SK-N-SH treated with all-trans-retinoic acid at 6 μM for 48 hours (cell line): ENCODE results near the gene MRPS5.

Experiments used
- ATAC-seq: fragments of 200-7000 bp; cut with Tn5 transposase; 3 replicates; pipeline ENCODE4 v1.9.1; 2020; ENCODE audit warnings: mild to moderate bottlenecking, moderate library complexity
- ARNTL ChIP-seq: fragments of 450-650 bp; formaldehyde crosslinking; IDR thresholded peaks from 2 replicates; pipeline ENCODE4 v1.5.0; 2020; ENCODE audit warnings: low read depth, mild to moderate bottlenecking, moderate library complexity, borderline replicate concordance
- BACH2 ChIP-seq: fragments of 250-450 bp; sonication (Bioruptor Pico); IDR thresholded peaks from 2 replicates; pipeline ENCODE4 v1.9.0; 2021; ENCODE audit warnings: mild to moderate bottlenecking, borderline replicate concordance
- CREB5 ChIP-seq: fragments of 250-450 bp; sonication (Bioruptor Pico); IDR thresholded peaks from 2 replicates; pipeline ENCODE4 v1.5.1; 2020; ENCODE audit warnings: low read depth, mild to moderate bottlenecking, moderate library complexity
- CSDC2 ChIP-seq: fragments of 250-450 bp; sonication (Bioruptor Pico); IDR thresholded peaks from 2 replicates; pipeline ENCODE4 v1.5.0; 2020; ENCODE audit warnings: mild to moderate bottlenecking, moderate library complexity
- CSRNP3 ChIP-seq: fragments of 250-450 bp; sonication (Bioruptor Pico); IDR thresholded peaks from 2 replicates; pipeline ENCODE4 v1.5.1; 2021; ENCODE audit warnings: mild to moderate bottlenecking, moderate library complexity
- ESRRG ChIP-seq: fragments of 250-450 bp; sonication (Bioruptor Pico); IDR thresholded peaks from 2 replicates; pipeline ENCODE4 v1.6.1; 2021; ENCODE audit warnings: mild to moderate bottlenecking
- ISL1 ChIP-seq: fragments of 250-450 bp; sonication (Bioruptor Pico); IDR thresholded peaks from 2 replicates; pipeline ENCODE4 v2.1.2; 2022; ENCODE audit warnings: mild to moderate bottlenecking, moderate library complexity
- OSR1 ChIP-seq: fragments of 250-450 bp; sonication (Bioruptor Pico); IDR thresholded peaks from 2 replicates; pipeline ENCODE4 v1.8.0; 2022; ENCODE audit warnings: moderate library complexity, mild to moderate bottlenecking, inconsistent platforms
- PATZ1 ChIP-seq: fragments of 250-450 bp; sonication (Bioruptor Pico); IDR thresholded peaks from 2 replicates; pipeline ENCODE4 v1.8.0; 2020; ENCODE audit warnings: mild to moderate bottlenecking, moderate library complexity, borderline replicate concordance
- POU6F1 ChIP-seq: fragments of 250-450 bp; sonication (Bioruptor Pico); IDR thresholded peaks from 2 replicates; pipeline ENCODE4 v1.8.0; 2021; ENCODE audit warnings: low read depth, mild to moderate bottlenecking, moderate library complexity, borderline replicate concordance
- PPARA ChIP-seq: fragments of 250-450 bp; sonication (Bioruptor Pico); IDR thresholded peaks from 2 replicates; pipeline ENCODE4 v1.5.0; 2020; ENCODE audit warnings: mild to moderate bottlenecking, borderline replicate concordance
- RARB ChIP-seq: fragments of 250-450 bp; sonication (Bioruptor Pico); IDR thresholded peaks from 2 replicates; pipeline ENCODE4 v1.8.0; 2021; ENCODE audit warnings: mild to moderate bottlenecking, moderate library complexity
- SNAI2 ChIP-seq: fragments of 250-450 bp; sonication (Bioruptor Pico); IDR thresholded peaks from 2 replicates; pipeline ENCODE4 v1.5.0; 2020; ENCODE audit warnings: mild to moderate bottlenecking, moderate library complexity
- TCF4 ChIP-seq: fragments of 250-450 bp; sonication (Bioruptor Pico); IDR thresholded peaks from 2 replicates; pipeline ENCODE4 v1.8.0; 2021; ENCODE audit warnings: mild to moderate bottlenecking, moderate library complexity, borderline replicate concordance
- TOX ChIP-seq: fragments of 250-450 bp; sonication (Bioruptor Pico); IDR thresholded peaks from 2 replicates; pipeline ENCODE4 v1.8.0; 2021; ENCODE audit warnings: mild to moderate bottlenecking, moderate library complexity, borderline replicate concordance
- TSHZ2 ChIP-seq: fragments of 250-450 bp; sonication (Bioruptor Pico); IDR thresholded peaks from 2 replicates; pipeline ENCODE4 v1.5.0; 2020; ENCODE audit warnings: mild to moderate bottlenecking, moderate library complexity
- ZC3H10 ChIP-seq: fragments of 250-450 bp; sonication (Bioruptor Pico); IDR thresholded peaks from 2 replicates; pipeline ENCODE4 v1.5.1; 2021; ENCODE audit warnings: mild to moderate bottlenecking, moderate library complexity
- ZFP3 ChIP-seq: fragments of 250-450 bp; sonication (Bioruptor Pico); IDR thresholded peaks from 2 replicates; pipeline ENCODE4 v1.5.0; 2020; ENCODE audit warnings: mild to moderate bottlenecking, moderate library complexity
- ZFP30 ChIP-seq: fragments of 450-650 bp; formaldehyde crosslinking; IDR thresholded peaks from 2 replicates; pipeline ENCODE4 v1.5.0; 2022; ENCODE audit warnings: mild to moderate bottlenecking, moderate library complexity
- ZNF565 ChIP-seq: fragments of 450-650 bp; formaldehyde crosslinking; conservative IDR thresholded peaks from 2 replicates; pipeline ENCODE4 v1.5.0; 2020; ENCODE audit warnings: low read depth, mild to moderate bottlenecking, moderate library complexity
- ZNF70 ChIP-seq: fragments of 450-650 bp; formaldehyde crosslinking; IDR thresholded peaks from 2 replicates; pipeline ENCODE4 v1.5.0; 2020; ENCODE audit warnings: mild to moderate bottlenecking, moderate library complexity
- ZNF8 ChIP-seq: fragments of 450-650 bp; formaldehyde crosslinking; IDR thresholded peaks from 2 replicates; pipeline ENCODE4 v1.5.0; 2020; ENCODE audit warnings: mild to moderate bottlenecking, moderate library complexity

The MRPS5 gene

GRCh38 chr2:95059656-95060370 is 61.8 kb downstream of the MRPS5 start:
- no peak for TF ChIP-seq PATZ1 (CRISPR knock-in tag)
- no peak for TF ChIP-seq PPARA
- no peak for TF ChIP-seq ESRRG (CRISPR knock-in tag)
- no peak for TF ChIP-seq TCF4 (CRISPR knock-in tag)
- no peak for TF ChIP-seq CSRNP3 (CRISPR knock-in tag)
- no peak for TF ChIP-seq BACH2
- no peak for TF ChIP-seq ZNF70 (CRISPR knock-in tag)
- no peak for TF ChIP-seq SNAI2
- TF ChIP-seq ZNF565 (CRISPR knock-in tag) = no peak
- no peak for TF ChIP-seq TOX (CRISPR knock-in tag)
- TF ChIP-seq ZC3H10 (CRISPR knock-in tag) = no peak
- no peak for TF ChIP-seq ZFP3 (CRISPR knock-in tag)
- no peak for ATAC-seq

GRCh38 chr2:95058989-95059641 is 62.5 kb downstream of the MRPS5 start:
- TF ChIP-seq RARB (CRISPR knock-in tag) (no peak), PPARA (no peak), CSDC2 (no peak), ZFP30 (CRISPR knock-in tag) (no peak), BACH2 (no peak), CREB5 (CRISPR knock-in tag) (no peak), ESRRG (CRISPR knock-in tag) (no peak), OSR1 (CRISPR knock-in tag) (no peak), POU6F1 (CRISPR knock-in tag) (no peak), SNAI2 (no peak), ARNTL (CRISPR knock-in tag) (no peak), TSHZ2 (CRISPR knock-in tag) (no peak), ZNF565 (CRISPR knock-in tag) (no peak), ZNF8 (no peak)
- no peak for ATAC-seq

GRCh38 chr2:95058466-95058988 is 63.1 kb downstream of the MRPS5 start:
- TF ChIP-seq ESRRG (CRISPR knock-in tag) = no peak
- no peak for TF ChIP-seq ZFP3 (CRISPR knock-in tag)
- TF ChIP-seq SNAI2 = no peak
- TF ChIP-seq TOX (CRISPR knock-in tag) = no peak
- no peak for TF ChIP-seq CSRNP3 (CRISPR knock-in tag)
- TF ChIP-seq BACH2 = no peak
- TF ChIP-seq TCF4 (CRISPR knock-in tag) = no peak
- no peak for TF ChIP-seq RARB (CRISPR knock-in tag)
- no peak for TF ChIP-seq ISL1 (CRISPR knock-in tag)
- ATAC-seq = no peak
